Upper lobe of left lung (tissue), 6 donors: ENCODE results near the gene PTH2R. TPM values are rescaled to one million over a fixed set of nuclear protein-coding genes. Genes with fewer than 3 reads are reported as not detected.
"Not testable (repeated sequence)": the region's sequence is repeated elsewhere in the genome, so short reads cannot be mapped to it uniquely, and the experiment has no call there.

ENCODE experiments used
- ATAC-seq, 2 donors: fragments of 200-7000 bp; cut with Tn5 transposase; one replicate each; pipeline ENCODE4 v1.9.1; 2022; ENCODE audit warnings: mild to moderate bottlenecking in 2 of 2, moderate library complexity in 2 of 2; ENCODE audit not compliant: low FRiP score in 2 of 2
- DNase-seq, 2 donors: peaks; one replicate each; pipeline ENCODE4 v3.0.0-alpha.2; 2019 to 2020
- H3K27ac ChIP-seq, 4 donors: fragments of 200-600 bp; sonication (generic); one replicate each; pipeline ENCODE4 v1.5.1; 2016 to 2019
- H3K27me3 ChIP-seq, 4 donors: fragments of 200-600 bp; sonication (generic); one replicate each; pipeline ENCODE4 v1.5.1; 2017 to 2019
- H3K36me3 ChIP-seq, 4 donors: fragments of 200-600 bp; sonication (generic); one replicate each; pipeline ENCODE4 v1.5.1; 2016 to 2019
- H3K4me1 ChIP-seq, 4 donors: fragments of 200-600 bp; sonication (generic); one replicate each; pipeline ENCODE4 v1.5.1; 2018 to 2019
- H3K4me3 ChIP-seq, 4 donors: fragments of 200-600 bp; sonication (generic); one replicate each; pipeline ENCODE4 v1.5.1; 2017 to 2019; ENCODE audit warnings: mild to moderate bottlenecking in 2 of 4, moderate library complexity in 1 of 4
- H3K9me3 ChIP-seq, 4 donors: fragments of 200-600 bp; sonication (generic); one replicate each; pipeline ENCODE4 v1.5.1; 2018 to 2019
- CTCF ChIP-seq, 6 experiments: fragments of 450-650 bp in 4 of 6; fragments of 200-600 bp in 2 of 6; sonication (generic) in 2 of 6; IDR thresholded peaks; one replicate each; pipeline ENCODE4 v1.5.1; 2016 to 2019; ENCODE audit warnings: antibody characterized with exemption in 6 of 6
- EP300 ChIP-seq, 4 donors: sonication (generic); formaldehyde crosslinking; IDR thresholded peaks; one replicate each; pipeline ENCODE4 v1.5.1; 2017; ENCODE audit warnings: antibody characterized with exemption in 4 of 4, control low read depth in 2 of 4
- POLR2A ChIP-seq, 4 donors: fragments of 450-650 bp; IDR thresholded peaks; one replicate each; pipeline ENCODE4 v1.5.1; 2016 to 2017; ENCODE audit warnings: antibody characterized with exemption in 4 of 4, mild to moderate bottlenecking in 2 of 4
- POLR2AphosphoS5 ChIP-seq, 2 donors: sonication (generic); formaldehyde crosslinking; IDR thresholded peaks; one replicate each; pipeline ENCODE4 v1.5.1; 2017; ENCODE audit warnings: antibody characterized with exemption in 2 of 2
- WGBS, 2 donors: methylation state at CpG; one replicate each; pipeline ENCODE4 v1.1.5; 2017 to 2018; 5-methylcytosine and 5-hydroxymethylcytosine counted together
- total RNA-seq, 6 donors: library from RNA; depleted of rRNA in 4 of 6; stranded (reverse); fragments of >200 nt in 4 of 6; gene quantifications; one replicate each; pipeline versions ENCODE4 v1.1.0 to v1.2.1, GENCODE V29; 2016 to 2021
- donor health status: DM: no; HTN: no; CAD: no; lungs with moderate emphysema.
- donor health status: DM: no; HTN: yes; CAD: no; lungs with severe emphysema.

Gene PTH2R
- total RNA-seq, 6 donors from 2014 or later: 0.30 to 2.1 (median 0.40) TPM; not detected in 2

GRCh38 chr2:208529796-208530195 lies 123.2 kb downstream of the PTH2R start:
- Histone ChIP-seq H3K36me3 (no peaks in the 10 kb centered on the region), H3K4me1 (no peaks in the 10 kb centered on the region), H3K27ac (no peak overlapping the region), H3K27me3 (no peaks in the 10 kb centered on the region), H3K4me3 (no peak overlapping the region), H3K9me3 (no peaks in the 10 kb centered on the region)
- WGBS, 2 donors: 69 to 91% methylated on average over 3 to 5 of the region's 5 CpGs
- peak in 1 of 2 donors; percentile 6 for DNase-seq
- TF ChIP-seq EP300 (IDR thresholded peaks at IDR 0.05) (no peak), POLR2AphosphoS5 (IDR thresholded peaks at IDR 0.05) (no peak), POLR2A (IDR thresholded peaks at IDR 0.05) (no peak), CTCF (IDR thresholded peaks at IDR 0.05) (no peak)
- ATAC-seq: peak in 1 of 2 donors; percentile 45

- no peaks in the 10 kb centered on the region for H3K4me1 ChIP-seq
- no peaks in the 10 kb centered on the region for H3K27me3 ChIP-seq
- H3K9me3 ChIP-seq: peaks cover 0 to under 1% (median 0%) of the 10 kb centered on the region in 4 donors
- TF ChIP-seq POLR2AphosphoS5 (IDR thresholded peaks at IDR 0.05): no peak
- no peak for TF ChIP-seq POLR2A (IDR thresholded peaks at IDR 0.05)
- no peak for TF ChIP-seq EP300 (IDR thresholded peaks at IDR 0.05)
- TF ChIP-seq CTCF (IDR thresholded peaks at IDR 0.05): no peak
- DNase-seq (no peak), ATAC-seq (no peak)
- H3K27ac ChIP-seq: no peak overlapping the region
- H3K36me3 ChIP-seq: no peaks in the 10 kb centered on the region
- no peak overlapping the region for H3K4me3 ChIP-seq
- WGBS, 2 donors: 92 to 95% methylated on average over 3 of the region's 3 CpGs
These were observed 124.8 kb downstream of the PTH2R start for GRCh38 chr2:208531361-208531760.

GRCh38 chr2:208535578-208535977 lies 129.0 kb downstream of the PTH2R start:
- not testable (repeated sequence) for H3K4me1 ChIP-seq, H3K9me3 ChIP-seq, H3K36me3 ChIP-seq, H3K27me3 ChIP-seq, H3K27ac ChIP-seq, ATAC-seq, DNase-seq, H3K4me3 ChIP-seq
- 80 to 93% methylated on average over 1 of the region's 1 CpG for WGBS, 2 donors

- H3K9me3 ChIP-seq: peaks cover 0 to 2% (median 0%) of the 10 kb centered on the region in 4 donors
- no peak overlapping the region for H3K27ac ChIP-seq
- TF ChIP-seq POLR2A (IDR thresholded peaks at IDR 0.05) (no peak), CTCF (IDR thresholded peaks at IDR 0.05) (no peak), EP300 (IDR thresholded peaks at IDR 0.05) (no peak), POLR2AphosphoS5 (IDR thresholded peaks at IDR 0.05) (no peak)
- H3K4me1 ChIP-seq: no peaks in the 10 kb centered on the region
- 78 to 87% methylated on average over 3 of the region's 3 CpGs for WGBS, 2 donors
- DNase-seq: no peak
- no peaks in the 10 kb centered on the region for H3K36me3 ChIP-seq
- H3K27me3 ChIP-seq: no peaks in the 10 kb centered on the region
- no peak overlapping the region for H3K4me3 ChIP-seq
- peak in 1 of 2 donors; percentile 72 for ATAC-seq
These were observed 134.9 kb downstream of the PTH2R start for GRCh38 chr2:208541461-208541988.

- H3K27me3 ChIP-seq: no peaks in the 10 kb centered on the region
- DNase-seq (no peak), ATAC-seq (peak in 1 of 2 donors; percentile 64)
- TF ChIP-seq CTCF (IDR thresholded peaks at IDR 0.05): no peak
- no peak for TF ChIP-seq POLR2A (IDR thresholded peaks at IDR 0.05)
- no peak for TF ChIP-seq EP300 (IDR thresholded peaks at IDR 0.05)
- TF ChIP-seq POLR2AphosphoS5 (IDR thresholded peaks at IDR 0.05): no peak
- 43 to 46% methylated on average over 3 of the region's 3 CpGs for WGBS, 2 donors
- no peak overlapping the region for H3K4me3 ChIP-seq
- H3K9me3 ChIP-seq: no peaks in the 10 kb centered on the region
- H3K36me3 ChIP-seq: no peaks in the 10 kb centered on the region
- no peak overlapping the region for H3K27ac ChIP-seq
- no peaks in the 10 kb centered on the region for H3K4me1 ChIP-seq
These were observed 135.4 kb downstream of the PTH2R start for GRCh38 chr2:208541989-208542464.
